Effector memory CD8-positive, alpha-beta T cell (primary cell): ENCODE measurements around the gene CLDN7.

Experiments
- ATAC-seq: fragments of 150-1000 bp; cut with Tn5 transposase; replicated peaks from 2 replicates; pipeline ENCODE4 v1.10.0; 2021; ENCODE audit warnings: mild to moderate bottlenecking, moderate library complexity
- DNase-seq, 3 experiments: peaks; one replicate each; pipeline ENCODE4 v3.0.0; 2021
- H3K27ac Mint-ChIP-seq, 2 donors: one replicate each; pipeline ENCODE4 v1.8.0; 2022; ENCODE audit warnings: mild to moderate bottlenecking in 2 of 2, mixed read lengths in 2 of 2, moderate library complexity in 2 of 2
- H3K27me3 Mint-ChIP-seq, 2 donors: one replicate each; pipeline ENCODE4 v1.8.0; 2022; ENCODE audit warnings: mixed read lengths in 2 of 2
- H3K36me3 Mint-ChIP-seq: one replicate; pipeline ENCODE4 v1.8.0; 2022; ENCODE audit warnings: mild to moderate bottlenecking, moderate library complexity, mixed read lengths; ENCODE audit not compliant: insufficient read depth
- H3K4me1 Mint-ChIP-seq, 2 donors: one replicate each; pipeline ENCODE4 v1.8.0; 2022; ENCODE audit warnings: low read depth in 2 of 2, mixed read lengths in 2 of 2
- H3K4me3 Mint-ChIP-seq, 2 donors: one replicate each; pipeline ENCODE4 v1.8.0; 2022; ENCODE audit warnings: mild to moderate bottlenecking in 2 of 2, mixed read lengths in 2 of 2, moderate library complexity in 2 of 2
- H3K9me3 Mint-ChIP-seq, 2 donors: one replicate each; pipeline ENCODE4 v1.8.0; 2022; ENCODE audit warnings: mixed read lengths in 2 of 2

CLDN7 gene

GRCh38 chr17:7281074-7281952 lies 19.0 kb upstream of the CLDN7 start, which contains the start of gene SLC2A4:
TSS of gene SLC2A4 (plus strand) at chr17:7281718. CDS start at chr17:7281935, 217 bp downstream.
- H3K27ac Mint-ChIP-seq = no peak within 1 kb of the TSS
- peaks cover 16 to 22% of the 10 kb centered on the region in 2 donors for H3K4me1 Mint-ChIP-seq
- peaks cover 6% of the 10 kb centered on the region for H3K36me3 Mint-ChIP-seq
- H3K27me3 Mint-ChIP-seq = peaks cover 32 to 70% of the 10 kb centered on the region in 2 donors
- ATAC-seq (peak; percentile 66), DNase-seq (peak; percentile 48 to 55 (median 53))
- no peaks in the 10 kb centered on the region for H3K9me3 Mint-ChIP-seq
- H3K4me3 Mint-ChIP-seq = peak within 1 kb of the TSS; percentile 80

- H3K4me1 Mint-ChIP-seq = peaks cover 16 to 22% of the 10 kb centered on the region in 2 donors
- no peak overlapping the region for H3K27ac Mint-ChIP-seq
- DNase-seq (peak; percentile 44 to 89 (median 60)), ATAC-seq (peak; percentile 86)
- peak overlapping the region; percentile 80 for H3K4me3 Mint-ChIP-seq
- peaks cover 26 to 62% of the 10 kb centered on the region in 2 donors for H3K27me3 Mint-ChIP-seq
- H3K9me3 Mint-ChIP-seq = no peaks in the 10 kb centered on the region
- peaks cover 6% of the 10 kb centered on the region for H3K36me3 Mint-ChIP-seq
Observed at GRCh38 chr17:7280519-7281073, 18.3 kb upstream of the CLDN7 start.

GRCh38 chr17:7279448-7279847 lies 17.2 kb upstream of the CLDN7 start:
- H3K27ac Mint-ChIP-seq = no peak overlapping the region
- H3K9me3 Mint-ChIP-seq = no peaks in the 10 kb centered on the region
- ATAC-seq = no peak
- peaks cover 16 to 22% of the 10 kb centered on the region in 2 donors for H3K4me1 Mint-ChIP-seq
- peaks cover 21 to 51% of the 10 kb centered on the region in 2 donors for H3K27me3 Mint-ChIP-seq
- DNase-seq = no peak
- no peak overlapping the region for H3K4me3 Mint-ChIP-seq
- peaks cover 3% of the 10 kb centered on the region for H3K36me3 Mint-ChIP-seq

- peaks cover 15 to 16% of the 10 kb centered on the region in 2 donors for H3K4me1 Mint-ChIP-seq
- peaks cover 24 to 39% of the 10 kb centered on the region in 2 donors for H3K27me3 Mint-ChIP-seq
- DNase-seq (no peak), ATAC-seq (no peak)
- H3K27ac Mint-ChIP-seq = no peak overlapping the region
- H3K4me3 Mint-ChIP-seq = no peak overlapping the region
- no peaks in the 10 kb centered on the region for H3K9me3 Mint-ChIP-seq
- peaks cover 9% of the 10 kb centered on the region for H3K36me3 Mint-ChIP-seq
Observed at GRCh38 chr17:7266784-7267183, 4.5 kb upstream of the CLDN7 start.

GRCh38 chr17:7263801-7264078 lies 1.5 kb upstream of the CLDN7 start:
- Mint-ChIP-seq H3K27ac (peak overlapping the region in 1 of 2 donors; percentile 26), H3K27me3 (peaks cover 24 to 40% of the 10 kb centered on the region in 2 donors), H3K4me3 (peak overlapping the region; percentile 75 to 80), H3K4me1 (peaks cover 17 to 19% of the 10 kb centered on the region in 2 donors), H3K36me3 (peaks cover 16% of the 10 kb centered on the region), H3K9me3 (no peaks in the 10 kb centered on the region)
- DNase-seq (no peak), ATAC-seq (no peak)

- Mint-ChIP-seq H3K4me1 (peaks cover 17 to 19% of the 10 kb centered on the region in 2 donors), H3K36me3 (peaks cover 16% of the 10 kb centered on the region), H3K27me3 (peaks cover 24 to 40% of the 10 kb centered on the region in 2 donors), H3K9me3 (no peaks in the 10 kb centered on the region), H3K4me3 (peak overlapping the region; percentile 75 to 80), H3K27ac (peak overlapping the region in 1 of 2 donors; percentile 26)
- no peak for DNase-seq
- peak; percentile 16 for ATAC-seq
Observed at GRCh38 chr17:7262935-7263800, 890 bp upstream of the CLDN7 start.

- H3K27me3 Mint-ChIP-seq = peaks cover 20 to 34% of the 10 kb centered on the region in 2 donors
- peaks cover 27% of the 10 kb centered on the region for H3K36me3 Mint-ChIP-seq
- peak overlapping the region; percentile 44 to 73 for H3K27ac Mint-ChIP-seq
- DNase-seq = no peak
- peaks cover 19% of the 10 kb centered on the region in 2 donors for H3K4me1 Mint-ChIP-seq
- H3K9me3 Mint-ChIP-seq = no peaks in the 10 kb centered on the region
- peak; percentile 62 for ATAC-seq
- peak overlapping the region; percentile 72 to 75 for H3K4me3 Mint-ChIP-seq
Observed at GRCh38 chr17:7261379-7262191, 693 bp downstream of the CLDN7 start.

- ATAC-seq (peak; percentile 37), DNase-seq (no peak)
- Mint-ChIP-seq H3K36me3 (peaks cover 34% of the 10 kb centered on the region), H3K9me3 (no peaks in the 10 kb centered on the region), H3K27ac (peak overlapping the region in 1 of 2 donors; percentile 73), H3K4me3 (peak overlapping the region; percentile 72 to 75), H3K4me1 (peaks cover 19% of the 10 kb centered on the region in 2 donors), H3K27me3 (peaks cover 18 to 28% of the 10 kb centered on the region in 2 donors)
Observed at GRCh38 chr17:7260651-7261378, 1.5 kb downstream of the CLDN7 start.

GRCh38 chr17:7260151-7260550 lies 2.1 kb downstream of the CLDN7 start:
- H3K36me3 Mint-ChIP-seq = peaks cover 41% of the 10 kb centered on the region
- DNase-seq (no peak), ATAC-seq (no peak)
- peak overlapping the region in 1 of 2 donors; percentile 37 for H3K4me3 Mint-ChIP-seq
- H3K4me1 Mint-ChIP-seq = peaks cover 19% of the 10 kb centered on the region in 2 donors
- no peak overlapping the region for H3K27ac Mint-ChIP-seq
- H3K9me3 Mint-ChIP-seq = no peaks in the 10 kb centered on the region
- peaks cover 18 to 28% of the 10 kb centered on the region in 2 donors for H3K27me3 Mint-ChIP-seq

- H3K27me3 Mint-ChIP-seq = peaks cover 18 to 28% of the 10 kb centered on the region in 2 donors
- H3K9me3 Mint-ChIP-seq = no peaks in the 10 kb centered on the region
- H3K4me1 Mint-ChIP-seq = peaks cover 19 to 22% of the 10 kb centered on the region in 2 donors
- DNase-seq = no peak
- peaks cover 47% of the 10 kb centered on the region for H3K36me3 Mint-ChIP-seq
- H3K4me3 Mint-ChIP-seq = no peak overlapping the region
- ATAC-seq = no peak
- peak overlapping the region in 1 of 2 donors; percentile 17 for H3K27ac Mint-ChIP-seq
Observed at GRCh38 chr17:7259555-7259889, 2.8 kb downstream of the CLDN7 start.

GRCh38 chr17:7258731-7259554 lies 3.3 kb downstream of the CLDN7 start:
- Mint-ChIP-seq H3K27me3 (peaks cover 14 to 23% of the 10 kb centered on the region in 2 donors), H3K4me3 (no peak overlapping the region), H3K36me3 (peaks cover 48% of the 10 kb centered on the region), H3K27ac (peak overlapping the region in 1 of 2 donors; percentile 17), H3K4me1 (peaks cover 18 to 22% of the 10 kb centered on the region in 2 donors), H3K9me3 (no peaks in the 10 kb centered on the region)
- ATAC-seq (no peak), DNase-seq (no peak)
